Breast epithelium (tissue), 4 donors: ENCODE data around the gene CDCA3. TPM values are rescaled to one million over a fixed set of nuclear protein-coding genes. Genes with fewer than 3 reads are reported as not detected.
A peak's percentile ranks its signal among the peaks of the same experiment; 100 is the strongest.

Experiments
- DNase-seq, 2 donors: peaks; one replicate each; pipeline ENCODE4 v3.0.0-alpha.2; 2019; ENCODE audit warnings: low spot score in 2 of 2
- H3K27ac ChIP-seq, 2 donors: fragments of 200-600 bp; sonication (generic) in 1 of 2; one replicate each; pipeline ENCODE4 v1.5.1; 2016 to 2019; ENCODE audit warnings: mild to moderate bottlenecking in 1 of 2
- H3K27me3 ChIP-seq, 2 donors: fragments of 200-600 bp; sonication (generic) in 1 of 2; one replicate each; pipeline versions ENCODE4 v1.5.1 to v1.6.0; 2017 to 2019; ENCODE audit warnings: control low read depth in 1 of 2, mild to moderate bottlenecking in 1 of 2
- H3K36me3 ChIP-seq: fragments of 200-600 bp; one replicate; pipeline ENCODE4 v1.5.1; 2019
- H3K4me1 ChIP-seq, 2 donors: fragments of 200-600 bp; sonication (generic); one replicate each; pipeline ENCODE4 v1.5.1; 2016 to 2019; ENCODE audit warnings: control low read depth in 1 of 2
- H3K4me3 ChIP-seq, 3 donors: fragments of 200-600 bp; sonication (generic); 1 replicate in 2 of 3; 2 replicates in 1 of 3; pipeline ENCODE4 v1.5.1; 2016 to 2019; ENCODE audit warnings: mild to moderate bottlenecking in 3 of 3, moderate library complexity in 2 of 3
- H3K9me3 ChIP-seq, 2 donors: fragments of 200-600 bp; sonication (generic) in 1 of 2; one replicate each; pipeline ENCODE4 v1.5.1; 2016 to 2019; ENCODE audit warnings: control low read depth in 1 of 2
- POLR2A ChIP-seq: fragments of 450-650 bp; IDR thresholded peaks from one replicate; pipeline ENCODE4 v1.6.1; 2016; ENCODE audit warnings: antibody characterized with exemption, mild to moderate bottlenecking, moderate library complexity
- POLR2AphosphoS5 ChIP-seq, 3 donors: sonication (generic); formaldehyde crosslinking; IDR thresholded peaks; one replicate each; pipeline ENCODE4 v1.6.1; 2017; ENCODE audit warnings: antibody characterized with exemption in 3 of 3
- intact Hi-C: fragments of 100-400 bp; cut with DNase I; formaldehyde crosslinking; loops from one replicate; pipeline ENCODE4 v1.15.1; 2023; ENCODE audit warnings: low total_unique reads
- total RNA-seq, 3 donors: library from RNA; depleted of rRNA; stranded (reverse); fragments of >200 nt; gene quantifications; one replicate each; pipeline ENCODE4 v1.1.0, GENCODE V29; 2016
- TF ChIP-seq, protein P1 (sequence below), 3 donors: fragments of 450-650 bp; IDR thresholded peaks; one replicate each; pipeline ENCODE4 v1.5.1; 2016 to 2017; ENCODE audit warnings: antibody characterized with exemption in 3 of 3, mild to moderate bottlenecking in 3 of 3, moderate library complexity in 3 of 3

CDCA3 gene
- total RNA-seq = 1 to 10 TPM in 2 of 3 donors, under 1 TPM in 1; 0.33 to 3.0 (median 1.8) TPM

DNA sequence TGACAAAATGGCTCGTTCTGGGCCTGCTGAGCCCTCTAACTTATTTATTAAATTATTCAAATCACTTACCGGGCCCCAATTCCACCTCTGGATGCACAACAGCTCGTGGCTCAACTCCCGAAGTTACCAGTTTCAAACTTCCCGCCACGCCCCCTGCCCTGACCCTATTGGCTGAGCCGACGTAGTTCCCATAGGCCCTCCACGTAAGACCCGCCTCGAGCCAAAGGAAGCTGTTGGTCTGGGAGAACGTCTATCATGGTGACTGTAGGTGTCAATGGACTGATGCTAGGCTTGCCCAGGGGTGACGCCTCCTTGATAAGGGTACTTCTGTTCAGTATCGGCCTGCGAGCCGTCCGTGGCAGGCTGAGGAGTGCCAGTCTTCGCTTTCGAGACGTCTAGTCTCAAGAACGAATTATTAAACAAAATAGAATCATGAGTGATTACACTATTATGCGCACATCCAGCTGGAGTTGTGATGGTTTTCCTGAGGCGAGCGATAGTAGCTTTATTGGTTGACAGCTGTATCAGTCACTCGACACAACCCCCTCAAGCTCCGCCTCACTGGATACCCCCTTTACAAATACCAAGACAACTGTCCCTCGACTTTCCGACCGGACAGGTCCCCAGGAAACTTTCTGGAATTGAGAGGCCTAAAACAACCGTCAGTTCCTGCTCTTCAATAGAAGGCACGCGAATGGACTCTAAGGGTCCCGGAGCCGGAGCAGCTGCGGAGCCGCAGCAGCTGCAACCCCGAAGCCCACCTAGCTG is at the start of gene CDCA3:
Gene CDCA3, minus strand, starts transcription at position 134 of the 768 bp plus-strand sequence. CDS start 334 bp downstream, outside the sequence.
- TF ChIP-seq, protein P1, sequence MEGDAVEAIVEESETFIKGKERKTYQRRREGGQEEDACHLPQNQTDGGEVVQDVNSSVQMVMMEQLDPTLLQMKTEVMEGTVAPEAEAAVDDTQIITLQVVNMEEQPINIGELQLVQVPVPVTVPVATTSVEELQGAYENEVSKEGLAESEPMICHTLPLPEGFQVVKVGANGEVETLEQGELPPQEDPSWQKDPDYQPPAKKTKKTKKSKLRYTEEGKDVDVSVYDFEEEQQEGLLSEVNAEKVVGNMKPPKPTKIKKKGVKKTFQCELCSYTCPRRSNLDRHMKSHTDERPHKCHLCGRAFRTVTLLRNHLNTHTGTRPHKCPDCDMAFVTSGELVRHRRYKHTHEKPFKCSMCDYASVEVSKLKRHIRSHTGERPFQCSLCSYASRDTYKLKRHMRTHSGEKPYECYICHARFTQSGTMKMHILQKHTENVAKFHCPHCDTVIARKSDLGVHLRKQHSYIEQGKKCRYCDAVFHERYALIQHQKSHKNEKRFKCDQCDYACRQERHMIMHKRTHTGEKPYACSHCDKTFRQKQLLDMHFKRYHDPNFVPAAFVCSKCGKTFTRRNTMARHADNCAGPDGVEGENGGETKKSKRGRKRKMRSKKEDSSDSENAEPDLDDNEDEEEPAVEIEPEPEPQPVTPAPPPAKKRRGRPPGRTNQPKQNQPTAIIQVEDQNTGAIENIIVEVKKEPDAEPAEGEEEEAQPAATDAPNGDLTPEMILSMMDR (IDR thresholded peaks at IDR 0.05) = no peak
- TF ChIP-seq POLR2AphosphoS5 (IDR thresholded peaks at IDR 0.05) (peak; percentile 82 to 87 (median 85)), POLR2A (peak; percentile 24)
- peak; percentile 92 to 97 for DNase-seq
- Histone ChIP-seq H3K4me1 (peaks cover 4 to 6% of the 10 kb centered on the region in 2 donors), H3K27me3 (no peaks in the 10 kb centered on the region), H3K36me3 (no peaks in the 10 kb centered on the region), H3K9me3 (no peaks in the 10 kb centered on the region), H3K27ac (peak within 1 kb of the TSS; percentile 93 to 94), H3K4me3 (peak within 1 kb of the TSS; percentile 74 to 80 (median 75))
- intact Hi-C loops = no loop called here

DNA sequence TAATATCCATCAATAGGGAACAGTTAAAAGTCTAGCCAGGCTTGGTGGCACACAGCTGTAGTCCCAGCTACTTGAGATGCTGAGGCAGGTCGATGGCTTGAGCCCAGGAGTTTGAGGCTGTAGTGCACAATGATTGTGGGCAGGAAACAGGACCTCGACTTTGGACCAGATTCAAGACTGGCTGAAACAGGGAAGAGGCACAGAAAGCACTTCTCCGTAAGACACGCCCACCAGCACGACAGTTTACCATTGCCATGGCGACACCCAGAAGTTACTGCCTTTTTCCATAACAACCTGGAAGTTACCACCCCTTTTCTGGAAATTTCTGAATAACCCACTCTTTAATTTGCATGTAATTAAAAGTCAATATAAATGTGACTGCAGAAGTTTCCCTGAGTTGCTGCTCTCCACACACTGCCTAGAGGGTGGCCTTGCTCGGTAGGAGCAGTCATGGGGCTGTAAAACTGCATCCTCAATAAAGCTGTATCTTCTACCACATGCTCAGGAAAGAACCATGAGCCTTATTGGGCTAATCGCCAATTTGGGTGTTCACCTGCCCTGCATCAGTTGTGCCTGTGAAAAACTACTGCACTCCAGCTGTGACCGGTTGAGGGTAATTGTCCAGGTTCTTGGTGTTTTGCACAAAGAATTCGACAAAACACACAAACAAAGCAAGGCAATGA is 48.9 kb upstream of the CDCA3 start:
- Histone ChIP-seq H3K27me3 (no peaks in the 10 kb centered on the region), H3K4me3 (no peak overlapping the region), H3K27ac (peak overlapping the region in 1 of 2 donors; percentile 16), H3K9me3 (no peaks in the 10 kb centered on the region), H3K36me3 (no peaks in the 10 kb centered on the region), H3K4me1 (no peaks in the 10 kb centered on the region)
- intact Hi-C loops = no loop called here
- no peak for DNase-seq
- no peak for TF ChIP-seq POLR2A
- TF ChIP-seq, protein P1 (IDR thresholded peaks at IDR 0.05) = no peak
- TF ChIP-seq POLR2AphosphoS5 (IDR thresholded peaks at IDR 0.05) = no peak

GRCh38 chr12:6899427-6899826 is 48.3 kb upstream of the CDCA3 start:
- intact Hi-C loops = no loop called here
- H3K27ac ChIP-seq = peak overlapping the region in 1 of 2 donors; percentile 16
- H3K4me1 ChIP-seq = no peaks in the 10 kb centered on the region
- TF ChIP-seq, protein P1 (IDR thresholded peaks at IDR 0.05) = no peak
- no peak for TF ChIP-seq POLR2AphosphoS5 (IDR thresholded peaks at IDR 0.05)
- H3K36me3 ChIP-seq = no peaks in the 10 kb centered on the region
- no peaks in the 10 kb centered on the region for H3K27me3 ChIP-seq
- H3K4me3 ChIP-seq = no peak overlapping the region
- no peak for DNase-seq
- H3K9me3 ChIP-seq = no peaks in the 10 kb centered on the region

GRCh38 chr12:6896846-6897435 is 45.9 kb upstream of the CDCA3 start:
- Histone ChIP-seq H3K27me3 (no peaks in the 10 kb centered on the region), H3K9me3 (no peaks in the 10 kb centered on the region)
- TF ChIP-seq, protein P1 (IDR thresholded peaks at IDR 0.05) = no peak
- TF ChIP-seq POLR2AphosphoS5 (IDR thresholded peaks at IDR 0.05) = no peak
- TF ChIP-seq POLR2A = no peak

More at GRCh38 chr12:6896846-6897435, 45.9 kb upstream of the CDCA3 start:
- Histone ChIP-seq H3K4me3 (no peak overlapping the region), H3K36me3 (no peaks in the 10 kb centered on the region), H3K4me1 (no peaks in the 10 kb centered on the region), H3K27ac (no peak overlapping the region)
- DNase-seq = no peak
- intact Hi-C loops = no loop called here
